GM21526 (cell line): ENCODE measurements around the gene GALNTL6.
"Not testable (repeated sequence)": the region's sequence is repeated elsewhere in the genome, so short reads cannot be mapped to it uniquely, and the experiment has no call there.

Experiments used
- ATAC-seq: cut with Tn5 transposase; IDR thresholded peaks from one replicate; pipeline ENCODE4 v1.9.1; 2021; ENCODE audit warnings: moderate library complexity; ENCODE audit not compliant: unreplicated experiment, low FRiP score

GALNTL6 gene

GRCh38 chr4:172778583-172778982 lies 965.4 kb downstream of the GALNTL6 start:
- ATAC-seq = no peak

GRCh38 chr4:172780566-172781081 lies 967.4 kb downstream of the GALNTL6 start:
- no peak for ATAC-seq

GRCh38 chr4:172785613-172786012 lies 972.4 kb downstream of the GALNTL6 start:
- ATAC-seq = no peak

GRCh38 chr4:172786039-172786792 lies 973.0 kb downstream of the GALNTL6 start:
- ATAC-seq = no peak

GRCh38 chr4:172787111-172787510 lies 973.9 kb downstream of the GALNTL6 start:
- ATAC-seq = no peak

- no peak for ATAC-seq
Measured at GRCh38 chr4:172791841-172792240, 978.6 kb downstream of the GALNTL6 start.

GRCh38 chr4:172793565-172794306 lies 980.5 kb downstream of the GALNTL6 start:
- ATAC-seq = no peak

- no peak for ATAC-seq
Measured at GRCh38 chr4:172794307-172794703, 981.1 kb downstream of the GALNTL6 start.

- ATAC-seq = not testable (repeated sequence)
Measured at GRCh38 chr4:172797281-172797680, 984.1 kb downstream of the GALNTL6 start.

- ATAC-seq = no peak
Measured at GRCh38 chr4:172802032-172802431, 988.8 kb downstream of the GALNTL6 start.

GRCh38 chr4:172806841-172807240 lies 993.6 kb downstream of the GALNTL6 start:
- ATAC-seq = no peak

- no peak for ATAC-seq
Measured at GRCh38 chr4:172808196-172808595, 995.0 kb downstream of the GALNTL6 start.

GRCh38 chr4:172809319-172809718 lies 996.1 kb downstream of the GALNTL6 start:
- no peak for ATAC-seq

- ATAC-seq = peak; percentile 66
Measured at GRCh38 chr4:172813359-172813923, 1000.2 kb downstream of the GALNTL6 start.

GRCh38 chr4:172815499-172816164 lies 1002.4 kb downstream of the GALNTL6 start:
- no peak for ATAC-seq

GRCh38 chr4:172818901-172819300 lies 1005.7 kb downstream of the GALNTL6 start:
- no peak for ATAC-seq

- ATAC-seq = no peak
Measured at GRCh38 chr4:172819353-172819752, 1006.1 kb downstream of the GALNTL6 start.

- no peak for ATAC-seq
Measured at GRCh38 chr4:172822331-172822730, 1009.1 kb downstream of the GALNTL6 start.

GRCh38 chr4:172826346-172826745 lies 1013.1 kb downstream of the GALNTL6 start:
- no peak for ATAC-seq

- ATAC-seq = no peak
Measured at GRCh38 chr4:172826861-172827260, 1013.7 kb downstream of the GALNTL6 start.

- no peak for ATAC-seq
Measured at GRCh38 chr4:172830295-172830764, 1017.1 kb downstream of the GALNTL6 start.
